ENCODE data around the gene PRPSAP1. TPM values are rescaled to one million over a fixed set of nuclear protein-coding genes. Genes with fewer than 3 reads are reported as not detected.

The PRPSAP1 gene
- total RNA-seq, 2 experiments from 2014 or later: 10.8 to 12.1 TPM

DNA sequence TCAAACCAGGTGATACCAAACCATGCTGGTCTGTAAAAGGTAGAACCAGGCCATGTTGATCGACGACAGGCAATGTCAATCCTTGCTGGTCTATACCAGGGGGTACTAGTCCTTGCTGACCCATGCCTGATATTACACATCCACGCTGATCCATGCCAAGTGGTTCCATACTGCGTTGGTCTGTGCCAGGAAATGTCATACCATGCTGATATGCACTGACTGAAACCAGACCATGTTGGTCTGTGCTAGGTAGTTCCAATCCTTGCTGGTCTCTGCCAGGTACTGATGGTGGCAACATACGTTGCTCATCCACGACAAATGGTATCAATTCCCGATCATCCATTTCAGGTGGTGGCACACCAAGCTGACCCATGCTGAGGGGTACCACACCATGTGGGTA is 60.6 kb downstream of the PRPSAP1 start:
- no peak overlapping the region for H3K4me3 ChIP-seq (ENCODE audit: low read length)
- Mint-ChIP-seq H3K9me3 (no peaks in the 10 kb centered on the region), H3K4me1 (ENCODE audit: low read depth) (no peaks in the 10 kb centered on the region), H3K27me3 (no peaks in the 10 kb centered on the region), H3K27ac (no peak overlapping the region), H3K36me3 (ENCODE audit: low read depth) (no peaks in the 10 kb centered on the region), H3K4me3 (no peak overlapping the region)
- CTCF ChIA-PET: no interaction called here
- no peaks in the 10 kb centered on the region for H3K27me3 ChIP-seq (ENCODE audit: control insufficient read depth in 1 of 2, insufficient read depth in 2 of 2, low read length in 2 of 2)
- no peaks in the 10 kb centered on the region for H3K9me3 ChIP-seq (ENCODE audit: control insufficient read depth in 1 of 2, insufficient read depth in 1 of 2, low read length in 2 of 2)
- no peaks in the 10 kb centered on the region for H3K4me1 ChIP-seq (ENCODE audit: insufficient read depth, low read length)
- DNase-seq: no peak
- H3K36me3 ChIP-seq (ENCODE audit: insufficient read depth, low read length): no peaks in the 10 kb centered on the region
- POLR2A ChIA-PET: no interaction called here
- H3K27ac ChIP-seq (ENCODE audit: low read depth in 1 of 2, low read length in 2 of 2): no peak overlapping the region
- ATAC-seq (ENCODE audit: poor library complexity): no peak
- intact Hi-C loops (cut with DNase I, micrococcal nuclease): loop anchor here (5.0 to 10.0 kb wide), 2 partner anchors 376 to 388 kb away; partner anchors contain the start of gene MRPL38 (in 1 of the 2)
- TF ChIP-seq, protein P1, sequence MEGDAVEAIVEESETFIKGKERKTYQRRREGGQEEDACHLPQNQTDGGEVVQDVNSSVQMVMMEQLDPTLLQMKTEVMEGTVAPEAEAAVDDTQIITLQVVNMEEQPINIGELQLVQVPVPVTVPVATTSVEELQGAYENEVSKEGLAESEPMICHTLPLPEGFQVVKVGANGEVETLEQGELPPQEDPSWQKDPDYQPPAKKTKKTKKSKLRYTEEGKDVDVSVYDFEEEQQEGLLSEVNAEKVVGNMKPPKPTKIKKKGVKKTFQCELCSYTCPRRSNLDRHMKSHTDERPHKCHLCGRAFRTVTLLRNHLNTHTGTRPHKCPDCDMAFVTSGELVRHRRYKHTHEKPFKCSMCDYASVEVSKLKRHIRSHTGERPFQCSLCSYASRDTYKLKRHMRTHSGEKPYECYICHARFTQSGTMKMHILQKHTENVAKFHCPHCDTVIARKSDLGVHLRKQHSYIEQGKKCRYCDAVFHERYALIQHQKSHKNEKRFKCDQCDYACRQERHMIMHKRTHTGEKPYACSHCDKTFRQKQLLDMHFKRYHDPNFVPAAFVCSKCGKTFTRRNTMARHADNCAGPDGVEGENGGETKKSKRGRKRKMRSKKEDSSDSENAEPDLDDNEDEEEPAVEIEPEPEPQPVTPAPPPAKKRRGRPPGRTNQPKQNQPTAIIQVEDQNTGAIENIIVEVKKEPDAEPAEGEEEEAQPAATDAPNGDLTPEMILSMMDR (IDR thresholded peaks at IDR 0.05): no peak

DNA sequence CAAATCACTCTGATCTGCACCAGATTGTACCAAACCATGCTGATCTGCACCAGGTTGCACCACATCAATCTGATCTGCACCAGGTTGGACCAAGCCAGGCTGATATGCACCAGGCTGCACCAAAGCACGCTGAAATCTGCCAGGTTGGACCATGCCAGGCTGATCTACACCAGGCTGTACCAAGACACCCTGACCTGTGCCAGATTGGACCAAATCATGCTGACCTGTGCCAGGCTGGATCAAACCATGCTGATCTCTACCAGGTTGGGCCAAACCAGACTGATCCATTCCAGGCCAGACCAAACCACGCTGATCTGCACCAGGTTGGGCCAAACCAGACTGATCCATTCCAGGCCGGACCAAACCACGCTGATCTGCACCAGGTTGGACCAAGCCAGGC is 61.1 kb downstream of the PRPSAP1 start:
- H3K9me3 ChIP-seq (ENCODE audit: control insufficient read depth in 1 of 2, insufficient read depth in 1 of 2, low read length in 2 of 2): no peaks in the 10 kb centered on the region
- no peak overlapping the region for H3K27ac Mint-ChIP-seq
- no peak overlapping the region for H3K27ac ChIP-seq (ENCODE audit: low read depth in 1 of 2, low read length in 2 of 2)
- no peaks in the 10 kb centered on the region for H3K27me3 ChIP-seq (ENCODE audit: control insufficient read depth in 1 of 2, insufficient read depth in 2 of 2, low read length in 2 of 2)
- no peaks in the 10 kb centered on the region for H3K36me3 ChIP-seq (ENCODE audit: insufficient read depth, low read length)
- H3K9me3 Mint-ChIP-seq: no peaks in the 10 kb centered on the region
- intact Hi-C loops (cut with DNase I, micrococcal nuclease): loop anchor here (5.0 to 10.0 kb wide), 2 partner anchors 375 to 388 kb away; partner anchors contain the start of gene MRPL38 (in 1 of the 2)
- CTCF ChIA-PET: no interaction called here
- no peaks in the 10 kb centered on the region for H3K27me3 Mint-ChIP-seq
- TF ChIP-seq, protein P1 (IDR thresholded peaks at IDR 0.05): no peak
- no peak for ATAC-seq (ENCODE audit: poor library complexity)
- H3K4me3 Mint-ChIP-seq: no peak overlapping the region
- no peaks in the 10 kb centered on the region for H3K36me3 Mint-ChIP-seq (ENCODE audit: low read depth)
- no peak overlapping the region for H3K4me3 ChIP-seq (ENCODE audit: low read length)
- POLR2A ChIA-PET: no interaction called here
- no peaks in the 10 kb centered on the region for H3K4me1 Mint-ChIP-seq (ENCODE audit: low read depth)
- H3K4me1 ChIP-seq (ENCODE audit: insufficient read depth, low read length): no peaks in the 10 kb centered on the region
- DNase-seq: no peak

DNA sequence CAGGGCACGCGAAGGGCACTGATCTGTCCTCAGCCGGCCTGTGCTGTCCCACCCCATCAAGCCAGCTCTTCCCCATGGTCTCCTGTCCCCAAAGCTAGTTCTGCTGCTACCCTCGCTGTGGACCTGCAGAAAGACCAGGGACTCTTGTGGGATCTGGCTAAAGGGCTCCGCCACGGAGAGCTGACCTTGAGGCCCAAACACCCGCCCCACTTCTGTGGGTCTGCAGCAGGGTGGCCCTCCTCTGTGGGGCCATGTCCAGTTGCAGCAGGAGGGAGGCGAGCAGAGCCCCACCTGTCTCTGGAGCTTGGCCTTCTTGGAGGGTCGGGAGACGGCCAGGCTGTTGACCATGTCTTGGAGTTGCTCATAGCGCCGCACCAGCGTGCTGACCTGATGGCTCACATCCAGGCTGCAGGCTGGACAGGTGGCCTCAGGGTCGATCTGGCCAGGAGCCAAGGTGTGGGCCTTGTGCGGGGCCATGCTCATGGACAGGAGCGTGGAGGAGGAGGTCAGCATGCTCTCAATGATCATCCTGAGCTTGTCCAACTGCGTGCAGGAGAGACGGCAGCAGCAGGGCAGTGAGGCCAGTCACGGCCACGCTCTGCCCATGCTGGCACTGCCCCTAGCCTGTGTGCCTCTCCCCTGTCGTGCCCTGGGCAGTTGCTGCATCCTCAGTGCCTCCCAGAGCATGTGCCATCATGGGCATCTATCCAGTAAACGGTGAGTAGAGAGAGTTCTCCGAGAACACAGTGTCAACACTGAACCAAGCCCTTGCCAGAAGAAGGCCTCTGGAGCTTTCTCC is 71.9 kb downstream of the PRPSAP1 start:
- Histone ChIP-seq H3K4me1 (ENCODE audit: insufficient read depth, low read length) (peaks cover 12% of the 10 kb centered on the region), H3K4me3 (ENCODE audit: low read length) (no peak overlapping the region), H3K9me3 (ENCODE audit: control insufficient read depth in 1 of 2, insufficient read depth in 1 of 2, low read length in 2 of 2) (no peaks in the 10 kb centered on the region), H3K27ac (ENCODE audit: low read depth in 1 of 2, low read length in 2 of 2) (no peak overlapping the region), H3K36me3 (ENCODE audit: insufficient read depth, low read length) (no peaks in the 10 kb centered on the region), H3K27me3 (ENCODE audit: control insufficient read depth in 1 of 2, insufficient read depth in 2 of 2, low read length in 2 of 2) (no peaks in the 10 kb centered on the region)
- Mint-ChIP-seq H3K4me3 (no peak overlapping the region), H3K27ac (no peak overlapping the region), H3K4me1 (ENCODE audit: low read depth) (peaks cover 4% of the 10 kb centered on the region), H3K9me3 (no peaks in the 10 kb centered on the region), H3K36me3 (ENCODE audit: low read depth) (no peaks in the 10 kb centered on the region), H3K27me3 (no peaks in the 10 kb centered on the region)
- ChIA-PET CTCF (interaction anchor here (5.2 kb wide), 1 partner anchor 159 kb away, joined by 130 read pairs; no protein-coding TSS in a partner anchor), POLR2A (interaction anchor here (1.1 kb wide), 2 partner anchors 13 to 157 kb away, joined by 3 to 4 read pairs; no protein-coding TSS in a partner anchor)
- intact Hi-C loops (cut with DNase I, micrococcal nuclease): no loop called here
- TF ChIP-seq, protein P1 (IDR thresholded peaks at IDR 0.05): no peak
- DNase-seq (no peak), ATAC-seq (ENCODE audit: poor library complexity) (no peak)
